Skeletal muscle cell (primary cell): ENCODE data around the gene SLC35G6.
A peak's percentile ranks its signal among the peaks of the same experiment; 100 is the strongest.
"Not testable (repeated sequence)": the region's sequence is repeated elsewhere in the genome, so short reads cannot be mapped to it uniquely, and the experiment has no call there.

Experiments used
- DNase-seq: peaks from one replicate; pipeline ENCODE4 v3.0.0-alpha.2; 2010; ENCODE audit warnings: low read depth
- H3K4me3 ChIP-seq: 2 replicates; pipeline ENCODE4 v1.5.1; 2011; ENCODE audit warnings: low read depth, mild to moderate bottlenecking, control low read depth, low read length, moderate library complexity

SLC35G6 gene

DNA sequence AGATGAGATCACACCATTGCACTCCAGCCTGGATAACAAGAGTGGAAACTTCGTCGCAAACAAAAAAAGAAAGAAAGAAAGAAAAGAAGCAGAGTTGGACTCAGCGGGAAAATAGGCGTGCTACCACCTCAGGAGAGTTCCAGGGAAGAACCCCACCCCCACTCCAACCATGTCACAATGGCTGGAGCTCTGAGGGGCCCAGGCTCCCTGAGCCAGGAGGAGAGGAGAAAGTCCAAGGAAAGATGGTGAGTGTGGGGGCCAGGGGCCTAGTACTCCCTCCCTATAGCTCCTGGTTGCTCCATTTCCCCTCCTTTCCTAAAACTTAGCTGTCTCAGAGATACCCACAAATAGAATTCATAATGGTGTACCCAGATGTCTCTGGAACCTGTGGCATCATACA is at the start of gene SLC35G6:
SLC35G6 (plus strand) TSS at position 172 of the 400 bp plus-strand sequence; CDS start at position 243, 71 bp downstream.
- not testable (repeated sequence) for H3K4me3 ChIP-seq

DNA sequence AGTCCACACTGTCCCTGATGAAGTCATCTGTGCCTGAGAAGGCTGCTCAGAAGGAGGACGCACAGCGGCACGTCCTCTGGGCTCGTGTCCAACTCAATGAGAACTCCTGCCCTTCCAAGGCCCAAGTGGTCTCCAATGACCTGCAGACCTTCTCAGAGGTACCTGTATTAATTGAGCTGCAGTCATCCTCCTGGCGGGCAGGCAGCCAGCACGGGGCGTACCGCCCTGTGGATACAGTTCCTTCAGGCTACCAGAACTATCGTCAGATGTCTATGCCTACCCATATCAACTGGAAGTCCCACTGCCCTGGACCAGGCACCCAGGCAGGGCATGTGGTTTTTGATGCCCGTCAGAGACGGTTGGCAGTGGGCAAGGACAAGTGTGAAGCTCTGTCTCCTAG is 49.0 kb upstream of the SLC35G6 start:
- no peak for DNase-seq

More for the DNA sequence above, at the start of gene SLC35G6:
- not testable (repeated sequence) for DNase-seq

DNA sequence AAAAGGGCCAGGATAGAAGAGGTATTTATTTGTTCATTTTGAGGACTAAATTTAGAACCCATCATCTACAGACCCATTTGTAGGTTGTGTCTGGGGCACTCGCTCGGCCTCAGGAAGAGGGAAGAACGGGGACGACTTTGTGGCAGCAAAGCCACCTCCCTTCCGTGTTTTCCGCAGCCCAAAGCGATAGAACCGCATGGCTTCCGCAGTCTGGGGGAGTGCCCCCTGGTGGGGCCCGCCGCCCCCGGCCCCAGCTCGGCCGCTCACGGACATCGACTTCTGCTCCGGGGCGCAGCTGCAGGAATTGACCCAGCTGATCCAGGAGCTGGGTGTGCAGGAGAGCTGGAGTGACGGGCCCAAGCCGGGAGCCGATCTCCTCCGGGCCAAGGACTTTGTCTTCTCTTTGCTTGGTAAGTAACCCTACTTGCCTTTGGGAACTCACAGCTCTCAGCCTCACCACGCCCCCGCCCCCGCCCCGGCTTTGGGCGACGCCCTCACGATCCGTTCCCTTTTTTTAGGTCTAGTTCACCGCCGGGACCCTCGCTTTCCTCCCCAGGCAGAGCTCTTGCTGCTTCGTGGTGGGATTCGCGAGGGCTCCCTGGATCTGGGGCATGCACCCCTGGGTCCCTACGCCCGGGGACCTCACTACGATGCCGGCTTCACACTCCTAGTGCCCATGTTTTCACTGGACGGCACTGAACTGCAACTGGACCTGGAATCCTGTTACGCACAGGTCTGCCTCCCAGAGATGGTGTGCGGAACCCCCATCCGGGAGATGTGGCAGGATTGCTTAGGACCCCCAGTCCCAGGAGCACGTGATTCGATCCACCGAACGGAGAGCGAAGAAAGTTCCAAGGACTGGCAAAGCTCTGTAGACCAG is 45.3 kb upstream of the SLC35G6 start:
- peak overlapping the region; percentile 61 for H3K4me3 ChIP-seq
- DNase-seq: no peak

More for the DNA sequence above, 49.0 kb upstream of the SLC35G6 start:
- H3K4me3 ChIP-seq: no peak overlapping the region

GRCh38 chr17:7436556-7437368 is 44.5 kb upstream of the SLC35G6 start:
- no peak for DNase-seq

DNA sequence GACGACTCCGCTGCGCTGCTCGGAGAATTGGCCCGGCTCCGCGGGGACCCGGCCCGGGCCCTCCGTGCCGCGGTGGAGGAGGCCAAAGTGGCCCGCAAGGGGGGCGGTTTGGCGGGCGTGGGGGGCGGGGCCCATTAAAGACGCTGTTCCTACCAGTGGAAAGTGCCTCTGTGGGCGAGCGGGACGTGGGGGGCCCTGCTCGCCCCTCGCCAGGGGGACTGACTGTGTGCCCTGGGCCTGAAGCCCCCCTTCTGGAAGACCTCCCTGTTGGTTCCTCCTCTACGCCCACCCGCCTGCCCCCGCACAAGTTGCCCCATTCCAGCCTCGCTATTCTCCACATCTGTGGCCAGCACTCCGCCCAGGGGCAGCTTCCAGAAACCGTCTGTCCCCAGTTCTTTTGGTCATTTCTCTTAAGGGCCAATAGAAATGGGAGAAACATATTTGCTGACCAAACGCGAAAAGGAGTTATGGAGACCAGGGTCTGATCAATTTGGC is 43.8 kb upstream of the SLC35G6 start:
- DNase-seq: no peak
- H3K4me3 ChIP-seq: peak overlapping the region; percentile 61

More at GRCh38 chr17:7436556-7437368, 44.5 kb upstream of the SLC35G6 start:
- peak overlapping the region; percentile 61 for H3K4me3 ChIP-seq

DNA sequence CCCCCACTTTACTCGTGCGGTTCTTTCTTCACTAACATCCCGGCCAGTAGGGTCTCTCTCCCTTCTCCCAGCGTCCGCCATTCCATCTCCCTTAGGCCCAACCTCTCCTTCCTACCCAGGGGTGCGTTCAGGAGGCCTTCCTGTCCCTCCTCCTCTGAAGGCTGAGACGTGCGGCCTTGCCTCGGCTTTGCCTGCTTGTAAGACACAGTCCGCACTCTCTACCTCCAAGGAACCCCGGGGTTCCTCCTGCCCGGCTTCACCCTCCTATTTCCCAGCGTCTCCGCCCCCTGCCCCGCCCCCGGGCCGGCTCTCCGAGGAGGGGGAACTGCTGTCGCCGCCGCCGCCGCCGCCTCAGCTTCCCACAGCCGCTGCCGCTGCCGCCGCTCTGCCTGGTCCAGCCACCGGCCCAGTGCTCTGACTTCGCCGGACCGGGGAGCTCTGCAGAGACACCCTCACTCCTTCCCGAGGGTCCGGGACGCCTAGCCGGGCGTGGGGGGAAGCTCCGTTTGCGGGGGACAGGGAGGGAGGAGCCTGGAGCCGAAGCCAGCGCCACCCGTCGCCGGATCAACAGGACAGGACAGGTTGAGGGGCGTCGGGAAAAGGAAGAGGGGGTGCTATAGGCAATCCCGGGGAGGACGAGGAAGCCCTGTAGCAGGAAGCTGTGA is 43.2 kb upstream of the SLC35G6 start:
- peak overlapping the region; percentile 61 for H3K4me3 ChIP-seq
- no peak for DNase-seq

- DNase-seq: no peak
- peak overlapping the region; percentile 61 for H3K4me3 ChIP-seq
These were observed 42.4 kb upstream of the SLC35G6 start for GRCh38 chr17:7438656-7439460.

GRCh38 chr17:7439462-7440112 is 41.7 kb upstream of the SLC35G6 start, which contains the start of gene FGF11:
FGF11 (plus strand) TSS chr17:7439512; CDS start chr17:7439621, 109 bp downstream.
- peak within 1 kb of the TSS; percentile 61 for H3K4me3 ChIP-seq
- no peak for DNase-seq

GRCh38 chr17:7440113-7440833 is 41.0 kb upstream of the SLC35G6 start:
- no peak for DNase-seq
- H3K4me3 ChIP-seq: peak overlapping the region; percentile 61

GRCh38 chr17:7440834-7441195 is 40.4 kb upstream of the SLC35G6 start:
- no peak for DNase-seq
- peak overlapping the region; percentile 61 for H3K4me3 ChIP-seq

DNA sequence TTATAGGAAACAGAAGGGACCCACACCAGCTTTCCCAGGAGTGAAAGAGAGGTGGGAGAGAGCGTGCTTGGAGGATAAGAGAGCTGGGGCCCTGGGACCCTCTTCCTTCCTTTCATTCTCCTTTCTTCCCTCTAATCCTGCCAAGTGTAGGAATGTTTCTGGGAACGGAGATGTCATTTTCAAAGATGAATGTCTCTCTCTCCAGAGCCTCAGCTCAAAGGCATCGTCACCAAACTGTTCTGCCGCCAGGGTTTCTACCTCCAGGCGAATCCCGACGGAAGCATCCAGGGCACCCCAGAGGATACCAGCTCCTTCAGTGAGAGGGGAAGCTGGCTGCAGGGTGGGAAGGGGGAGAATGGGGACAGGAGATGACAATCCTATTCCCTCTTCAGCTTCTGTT is 40.0 kb upstream of the SLC35G6 start:
- no peak overlapping the region for H3K4me3 ChIP-seq
- DNase-seq: no peak

DNA sequence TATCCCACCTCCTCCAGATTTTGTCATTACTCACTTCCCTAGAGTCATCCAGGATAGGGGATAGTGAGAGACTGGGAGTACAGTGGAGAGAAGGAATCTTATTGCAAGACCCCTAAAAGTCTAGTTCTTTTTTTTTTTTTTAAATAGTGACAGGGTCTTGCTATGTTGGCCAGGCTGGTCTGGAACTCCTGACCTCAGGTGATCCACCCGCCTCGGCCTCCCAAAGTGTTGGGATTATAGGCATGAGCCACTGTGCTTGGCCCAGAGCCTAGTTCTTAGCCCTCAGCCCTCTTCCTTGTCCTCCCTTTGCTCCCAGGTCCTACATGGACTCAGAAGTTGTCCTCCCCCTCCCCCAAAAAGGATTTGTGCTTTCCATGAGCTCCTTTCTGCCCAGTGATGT is 39.1 kb upstream of the SLC35G6 start:
- no peak for DNase-seq

DNA sequence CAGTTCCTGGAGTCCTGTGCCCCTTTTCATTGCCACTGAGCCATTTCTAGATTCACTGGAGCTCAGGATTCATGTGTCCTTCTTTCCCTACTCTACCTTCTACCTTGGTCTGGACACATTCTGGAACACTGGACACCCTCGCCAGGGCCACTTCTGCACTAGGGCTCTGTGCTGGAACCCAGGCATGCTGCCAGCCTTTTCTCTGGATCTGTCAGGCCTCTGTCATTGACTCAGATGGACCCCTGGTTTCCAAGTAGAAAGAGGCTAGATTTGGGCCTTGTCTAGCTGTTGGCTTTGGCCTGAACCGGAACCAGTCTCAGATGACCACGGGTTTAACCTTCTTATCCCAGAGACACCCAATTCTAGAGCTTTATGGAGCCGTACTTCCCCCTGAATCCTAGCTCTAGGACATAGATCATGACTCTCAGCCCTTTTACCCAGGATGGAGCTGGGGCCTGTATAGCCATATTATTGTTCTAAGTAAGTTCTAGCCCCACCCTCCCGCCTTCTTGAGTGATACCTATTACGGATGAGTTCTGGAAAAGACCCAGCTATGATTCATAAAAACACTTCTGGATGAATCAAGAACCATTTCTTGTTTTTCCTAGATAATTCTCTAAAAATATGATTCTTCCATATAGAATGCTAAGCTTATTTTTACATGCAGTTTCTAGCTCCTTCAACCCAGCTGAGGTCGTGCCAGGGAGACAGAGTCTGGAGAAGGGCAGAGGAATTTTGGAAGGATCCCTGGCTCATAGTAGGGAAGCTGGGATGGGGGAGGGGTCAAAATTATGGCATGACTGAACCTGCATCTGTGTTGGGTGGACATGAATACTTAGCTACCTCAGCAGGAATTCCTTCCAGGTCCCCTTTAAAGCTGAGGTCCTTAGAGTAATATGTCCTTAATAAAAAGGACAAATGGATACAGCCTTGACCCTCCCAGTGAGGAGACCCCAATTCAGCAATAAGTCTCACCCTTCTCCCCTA is 37.5 kb upstream of the SLC35G6 start:
- DNase-seq: no peak
- no peak overlapping the region for H3K4me3 ChIP-seq

More for the DNA sequence above, 39.1 kb upstream of the SLC35G6 start:
- no peak overlapping the region for H3K4me3 ChIP-seq

DNA sequence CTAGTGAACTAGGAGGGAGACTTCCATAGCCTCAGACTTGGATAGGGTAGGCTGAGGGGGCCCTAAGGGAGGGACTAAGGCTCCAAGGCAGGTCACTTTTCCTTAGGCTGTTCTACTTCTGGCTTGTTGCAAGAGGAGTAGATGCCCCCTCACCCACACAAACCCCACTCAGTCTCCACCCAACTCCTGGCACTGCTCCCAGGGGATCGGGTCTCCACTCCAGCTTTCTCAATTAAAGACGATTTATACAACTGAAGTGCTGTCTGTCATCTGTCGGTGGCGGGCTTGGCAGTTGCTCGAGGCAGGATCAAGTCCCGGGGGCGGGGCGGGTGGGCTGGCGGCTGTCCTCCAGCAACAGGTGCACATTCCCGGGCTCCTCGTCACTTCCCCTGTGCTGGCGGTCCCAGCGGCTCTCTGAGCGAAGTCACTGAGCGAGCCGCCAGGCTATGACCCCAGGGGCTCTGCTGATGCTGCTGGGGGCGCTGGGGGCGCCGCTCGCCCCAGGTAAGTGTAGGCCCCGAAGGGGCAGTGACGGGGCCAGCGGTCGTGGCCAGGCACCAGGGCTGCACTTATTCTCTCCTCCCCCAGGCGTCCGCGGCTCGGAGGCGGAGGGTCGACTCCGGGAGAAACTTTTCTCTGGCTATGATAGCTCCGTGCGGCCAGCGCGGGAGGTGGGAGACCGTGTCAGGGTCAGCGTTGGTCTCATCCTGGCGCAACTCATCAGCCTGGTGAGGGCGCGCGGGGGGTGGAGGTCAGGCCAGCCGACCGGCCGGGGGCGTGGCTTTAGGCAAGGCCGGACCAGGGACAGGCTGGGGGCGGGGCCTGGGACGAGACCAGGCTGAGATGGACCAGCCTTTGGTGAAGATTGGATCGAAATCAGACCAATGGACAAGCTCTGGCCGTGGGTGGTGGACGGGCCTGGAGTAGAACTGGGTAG is 36.3 kb upstream of the SLC35G6 start, which contains the start of gene CHRNB1:
CHRNB1 (plus strand) TSS at position 380 of the 937 bp plus-strand sequence; CDS start at position 447, 67 bp downstream.
- peak within 1 kb of the TSS; percentile 48 for H3K4me3 ChIP-seq
- no peak for DNase-seq

- DNase-seq: no peak
- peak overlapping the region; percentile 48 for H3K4me3 ChIP-seq
These were observed 35.7 kb upstream of the SLC35G6 start for GRCh38 chr17:7445619-7445968.
